ENCODE results near the gene METRN.

The METRN gene

GRCh38 chr16:709566-710499 lies 5.1 kb upstream of the METRN start:
- DNase-seq (ENCODE audit: low read depth in 3 of 3): no peak

- DNase-seq (ENCODE audit: low read depth in 3 of 3): no peak
Measured at GRCh38 chr16:710500-711075, 4.3 kb upstream of the METRN start.

- DNase-seq (ENCODE audit: low read depth in 3 of 3): no peak
Measured at GRCh38 chr16:711084-711483, 3.8 kb upstream of the METRN start.

GRCh38 chr16:711548-712320 lies 3.2 kb upstream of the METRN start:
- DNase-seq (ENCODE audit: low read depth in 3 of 3): peak; percentile 51 to 79 (median 65)

- DNase-seq (ENCODE audit: low read depth in 3 of 3): peak; percentile 45 to 57 (median 45)
Measured at GRCh38 chr16:712740-713250, 2.1 kb upstream of the METRN start.

- DNase-seq (ENCODE audit: low read depth in 3 of 3): no peak
Measured at GRCh38 chr16:714079-714478, 839 bp upstream of the METRN start.

GRCh38 chr16:715477-716199 lies 720 bp downstream of the METRN start:
- DNase-seq (ENCODE audit: low read depth in 3 of 3): no peak

- DNase-seq (ENCODE audit: low read depth in 3 of 3): no peak
Measured at GRCh38 chr16:716200-716568, 1.3 kb downstream of the METRN start.

- no peak for DNase-seq (ENCODE audit: low read depth in 3 of 3)
Measured at GRCh38 chr16:716768-717325, 1.9 kb downstream of the METRN start.

- no peak for DNase-seq (ENCODE audit: low read depth in 3 of 3)
Measured at GRCh38 chr16:717450-718245, 2.7 kb downstream of the METRN start.

GRCh38 chr16:718389-718788 lies 3.5 kb downstream of the METRN start:
- DNase-seq (ENCODE audit: low read depth in 3 of 3): no peak

GRCh38 chr16:718922-719321 lies 4.0 kb downstream of the METRN start:
- DNase-seq (ENCODE audit: low read depth in 3 of 3): no peak

GRCh38 chr16:719815-720446 lies 5.0 kb downstream of the METRN start:
- DNase-seq (ENCODE audit: low read depth in 3 of 3): no peak

GRCh38 chr16:720447-720989 lies 5.6 kb downstream of the METRN start:
- DNase-seq (ENCODE audit: low read depth in 3 of 3): peak in 2 of 3 donors; percentile 44 to 52

GRCh38 chr16:720990-721764 lies 6.3 kb downstream of the METRN start, which contains the start of gene ANTKMT:
Gene ANTKMT, plus strand, starts transcription at chr16:721146. Its CDS starts 129 bp downstream, at chr16:721275.
- DNase-seq (ENCODE audit: low read depth in 3 of 3): peak; percentile 41 to 70 (median 58)

GRCh38 chr16:721765-722540 lies 7.0 kb downstream of the METRN start:
- no peak for DNase-seq (ENCODE audit: low read depth in 3 of 3)

GRCh38 chr16:722835-723633 lies 8.1 kb downstream of the METRN start:
- DNase-seq (ENCODE audit: low read depth in 3 of 3): no peak
